ENCODE data around the gene FRS3.
A peak's percentile ranks its signal among the peaks of the same experiment; 100 is the strongest.

The FRS3 gene

GRCh38 chr6:41740366-41741162, 39.1 kb downstream of the FRS3 start:
- no peak for DNase-seq

GRCh38 chr6:41739041-41739440, 40.7 kb downstream of the FRS3 start:
- DNase-seq: no peak

GRCh38 chr6:41737591-41738130, 42.0 kb downstream of the FRS3 start:
- DNase-seq: no peak

- DNase-seq: no peak
Observed at GRCh38 chr6:41736800-41737555, 42.7 kb downstream of the FRS3 start.

- no peak for DNase-seq
Observed at GRCh38 chr6:41736186-41736733, 43.4 kb downstream of the FRS3 start.

GRCh38 chr6:41735427-41736185, 44.1 kb downstream of the FRS3 start, which contains the start of gene TFEB:
TFEB (minus strand) TSS chr6:41735608; CDS start chr6:41691213, 44,395 bp downstream.
- peak; percentile 91 to 95 for DNase-seq

- DNase-seq: peak; percentile 65 to 66
Observed at GRCh38 chr6:41734666-41735426, 44.9 kb downstream of the FRS3 start.

- peak; percentile 51 to 62 for DNase-seq
Observed at GRCh38 chr6:41733707-41734665, 45.7 kb downstream of the FRS3 start.

- no peak for DNase-seq
Observed at GRCh38 chr6:41733360-41733706, 46.4 kb downstream of the FRS3 start.

- DNase-seq: peak; percentile 36 to 54
Observed at GRCh38 chr6:41732591-41733359, 46.9 kb downstream of the FRS3 start.

- DNase-seq: no peak
Observed at GRCh38 chr6:41732149-41732548, 47.6 kb downstream of the FRS3 start.

GRCh38 chr6:41731561-41732086, 48.1 kb downstream of the FRS3 start:
- no peak for DNase-seq

- DNase-seq: no peak
Observed at GRCh38 chr6:41730531-41731436, 48.9 kb downstream of the FRS3 start.

- DNase-seq: no peak
Observed at GRCh38 chr6:41729624-41730023, 50.1 kb downstream of the FRS3 start.

GRCh38 chr6:41728954-41729353, 50.7 kb downstream of the FRS3 start:
- DNase-seq: no peak

- DNase-seq: no peak
Observed at GRCh38 chr6:41728073-41728936, 51.4 kb downstream of the FRS3 start.

GRCh38 chr6:41727705-41728072, 52.0 kb downstream of the FRS3 start:
- DNase-seq: no peak

GRCh38 chr6:41726876-41727275, 52.8 kb downstream of the FRS3 start:
- no peak for DNase-seq
